Measurements from ENCODE around the gene TFIP11. TPM values are rescaled to one million over a fixed set of nuclear protein-coding genes. Genes with fewer than 3 reads are reported as not detected.

Gene TFIP11
- total and polyA plus RNA-seq, 7 donors: 28.8 to 56.1 (median 36.8) TPM

GRCh38 chr22:26552466-26552865 is 40.2 kb upstream of the TFIP11 start:
- Histone ChIP-seq H3K27ac (peak overlapping the region; percentile 76), H3K4me3 (no peak overlapping the region), H3K4me1 (peaks cover 75% of the 10 kb centered on the region), H3K27me3 (ENCODE audit: insufficient read depth in 3 of 3, low read length in 2 of 3) (no peaks in the 10 kb centered on the region), H3K36me3 (ENCODE audit: insufficient read depth in 1 of 2, low read depth in 1 of 2) (no peaks in the 10 kb centered on the region), H3K9me3 (no peaks in the 10 kb centered on the region)
- WGBS, 3 donors: 53 to 78% (median 66%) methylated on average over 9 to 10 of the region's 10 CpGs
- TF ChIP-seq CTCF (IDR thresholded peaks at IDR 0.05): no peak
- intact Hi-C loops (cut with DNase I): loop anchor here in 1 of 2 donors (5.0 kb wide), 1 partner anchor 35 kb away; no protein-coding TSS in a partner anchor
- DNase-seq (no peak), ATAC-seq (no peak)

- H3K27me3 ChIP-seq (ENCODE audit: insufficient read depth in 3 of 3, low read length in 2 of 3): no peaks in the 10 kb centered on the region
- H3K27ac ChIP-seq: peak overlapping the region; percentile 69
- DNase-seq (no peak), ATAC-seq (no peak)
- TF ChIP-seq CTCF (IDR thresholded peaks at IDR 0.05): no peak
- H3K9me3 ChIP-seq: no peaks in the 10 kb centered on the region
- WGBS, 3 donors: 95 to 100% (median 97%) methylated on average over 2 of the region's 2 CpGs
- H3K4me3 ChIP-seq: no peak overlapping the region
- H3K36me3 ChIP-seq (ENCODE audit: insufficient read depth in 1 of 2, low read depth in 1 of 2): no peaks in the 10 kb centered on the region
- intact Hi-C loops (cut with DNase I): loop anchor here in 1 of 2 donors (5.0 kb wide), 1 partner anchor 36 kb away; no protein-coding TSS in a partner anchor
- H3K4me1 ChIP-seq: peaks cover 74% of the 10 kb centered on the region
Observed at GRCh38 chr22:26551568-26551967, 39.3 kb upstream of the TFIP11 start.

- DNase-seq: peak in 1 of 2 donors; percentile 62
- Histone ChIP-seq H3K4me1 (peaks cover 67% of the 10 kb centered on the region), H3K9me3 (no peaks in the 10 kb centered on the region), H3K27ac (peak overlapping the region; percentile 69), H3K36me3 (ENCODE audit: insufficient read depth in 1 of 2, low read depth in 1 of 2) (no peaks in the 10 kb centered on the region), H3K27me3 (ENCODE audit: insufficient read depth in 3 of 3, low read length in 2 of 3) (no peaks in the 10 kb centered on the region), H3K4me3 (no peak overlapping the region)
- TF ChIP-seq CTCF (IDR thresholded peaks at IDR 0.05): no peak
- peak; percentile 52 to 79 (median 72) for ATAC-seq
- WGBS, 3 donors: 23 to 44% (median 30%) methylated on average over 8 of the region's 8 CpGs
- intact Hi-C loops (cut with DNase I): loop anchor here in 1 of 2 donors (5.0 kb wide), 1 partner anchor 37 kb away; no protein-coding TSS in a partner anchor
Observed at GRCh38 chr22:26550498-26551033, 38.3 kb upstream of the TFIP11 start.

GRCh38 chr22:26549902-26550497 is 37.7 kb upstream of the TFIP11 start:
- intact Hi-C loops (cut with DNase I): loop anchor here in 1 of 2 donors (5.0 kb wide), 1 partner anchor 37 kb away; no protein-coding TSS in a partner anchor
- Histone ChIP-seq H3K27ac (peak overlapping the region; percentile 69), H3K36me3 (ENCODE audit: insufficient read depth in 1 of 2, low read depth in 1 of 2) (no peaks in the 10 kb centered on the region), H3K4me3 (no peak overlapping the region), H3K4me1 (peaks cover 61% of the 10 kb centered on the region), H3K9me3 (no peaks in the 10 kb centered on the region), H3K27me3 (ENCODE audit: insufficient read depth in 3 of 3, low read length in 2 of 3) (no peaks in the 10 kb centered on the region)
- TF ChIP-seq CTCF (IDR thresholded peaks at IDR 0.05): no peak
- DNase-seq: no peak
- WGBS, 3 donors: 80 to 86% (median 82%) methylated on average over 4 of the region's 4 CpGs
- peak in 2 of 4 donors; percentile 15 to 37 for ATAC-seq
